HCT116 (cell line): Measurements from ENCODE around the gene ZNF346. TPM values are rescaled to one million over a fixed set of nuclear protein-coding genes. Genes with fewer than 3 reads are reported as not detected.
A peak's percentile ranks its signal among the peaks of the same experiment; 100 is the strongest.

Experiments used
- ATAC-seq: fragments of 200-7000 bp; cut with Tn5 transposase; 2 replicates; pipeline ENCODE4 v1.9.1; 2020; ENCODE audit warnings: mild to moderate bottlenecking, moderate library complexity
- BruUV-seq: library from RNA; stranded (reverse); fragments of 400-500 nt; replicated peaks from 2 replicates; lab custom pipeline; 2021; lab: Mats Ljungman, UMichigan
- CTCF ChIA-PET: fragments of 300-600 bp; sonication (Branson Sonifier 250); formaldehyde crosslinking; loops from one replicate; lab custom pipeline; 2021; ENCODE audit warnings: antibody characterized with exemption; lab: Charles Lee
- POLR2A ChIA-PET: fragments of 300-600, 350-600 bp; sonication (Branson Sonifier 250); formaldehyde crosslinking; loops from one replicate; lab custom pipeline; 2021; ENCODE audit warnings: antibody characterized with exemption; lab: Charles Lee
- RAD21 ChIA-PET, 2 experiments: fragments of 300-600 bp; sonication (Branson Sonifier 250); formaldehyde crosslinking; loops; one replicate each; lab custom pipeline; 2023; ENCODE audit warnings: low total read pairs in 2 of 2; ENCODE audit not compliant: uncharacterized antibody in 2 of 2, unreplicated experiment in 2 of 2, low non-redundant PET in 1 of 2; lab: Charles Lee
- DNase-seq: peaks from one replicate; pipeline ENCODE4 v3.0.0-alpha.2; 2010; ENCODE audit warnings: low read depth, low spot score
- H2AFZ ChIP-seq: fragments of 200-600 bp; shearing (Covaris generic), sonication (generic); 2 replicates; pipeline ENCODE4 v1.6.1; 2017; ENCODE audit warnings: low read depth, mixed run types, mixed read lengths, antibody characterized with exemption, low read length; ENCODE audit not compliant: poor library complexity, severe bottlenecking
- H3K27ac ChIP-seq: 2 replicates; pipeline ENCODE4 v1.5.1; 2012; ENCODE audit warnings: low read depth, low read length
- H3K27me3 ChIP-seq: fragments of 200-600 bp; sonication (generic); 2 replicates; pipeline ENCODE4 v1.6.1; 2016; ENCODE audit warnings: mixed run types, low read length, mixed read lengths; ENCODE audit not compliant: insufficient read depth
- H3K36me3 ChIP-seq, 2 experiments: fragments of 200-500 bp in 1 of 2; fragments of 200-600 bp in 1 of 2; sonication (Bioruptor generic) in 1 of 2; sonication (generic) in 1 of 2; 2 replicates each; pipeline versions ENCODE4 v1.5.1 to v1.6.1; 2014 to 2016; ENCODE audit warnings: low read length in 2 of 2, inconsistent platforms in 1 of 2, mixed read lengths in 1 of 2, mixed run types in 1 of 2; ENCODE audit not compliant: insufficient read depth in 2 of 2, control insufficient read depth in 1 of 2
- H3K4me1 ChIP-seq, 2 experiments: fragments of 200-600 bp in 1 of 2; sonication (generic) in 1 of 2; 2 replicates each; pipeline versions ENCODE4 v1.5.1 to v1.6.1; 2012 to 2017; ENCODE audit warnings: low read length in 2 of 2, inconsistent platforms in 1 of 2, mild to moderate bottlenecking in 1 of 2, mixed read lengths in 1 of 2, mixed run types in 1 of 2, moderate library complexity in 1 of 2; ENCODE audit not compliant: insufficient read depth in 2 of 2, control insufficient read depth in 1 of 2
- H3K4me2 ChIP-seq: fragments of 200-600 bp; sonication (generic); 2 replicates; pipeline ENCODE4 v1.6.1; 2017; ENCODE audit warnings: mixed run types, low read length, mixed read lengths
- H3K4me3 ChIP-seq, 2 experiments: fragments of 200-600 bp in 1 of 2; sonication (generic) in 1 of 2; replicated peaks in 1 of 2; 2 replicates each; pipeline ENCODE4 v1.5.1; 2011 to 2016; ENCODE audit warnings: low read length in 2 of 2, control low read depth in 1 of 2, low read depth in 1 of 2, mild to moderate bottlenecking in 1 of 2, mixed read lengths in 1 of 2, mixed run types in 1 of 2
- H3K79me2 ChIP-seq: fragments of 200-600 bp; sonication (generic); 2 replicates; pipeline ENCODE4 v1.6.1; 2017; ENCODE audit warnings: mild to moderate bottlenecking, mixed run types, low read length, moderate library complexity, mixed read lengths; ENCODE audit not compliant: insufficient read depth
- H3K9ac ChIP-seq: fragments of 200-600 bp; sonication (generic); 2 replicates; pipeline ENCODE4 v1.6.1; 2016; ENCODE audit warnings: low read length, mixed read lengths
- H3K9me2 ChIP-seq: fragments of 200-600 bp; sonication (generic), shearing (Covaris generic); 2 replicates; pipeline ENCODE4 v1.6.1; 2017; ENCODE audit warnings: mixed run types, mild to moderate bottlenecking, moderate library complexity; ENCODE audit not compliant: insufficient read depth
- H3K9me3 ChIP-seq, 2 experiments: fragments of 200-500 bp in 1 of 2; fragments of 200-600 bp in 1 of 2; sonication (Bioruptor generic) in 1 of 2; sonication (generic) in 1 of 2; 2 replicates each; pipeline ENCODE4 v1.6.1; 2014 to 2017; ENCODE audit warnings: low read length in 2 of 2, mixed read lengths in 2 of 2, inconsistent platforms in 1 of 2, low read depth in 1 of 2, mild to moderate bottlenecking in 1 of 2, mixed run types in 1 of 2, moderate library complexity in 1 of 2; ENCODE audit not compliant: control insufficient read depth in 1 of 2, insufficient read depth in 1 of 2
- H4K20me1 ChIP-seq: fragments of 200-600 bp; sonication (generic), shearing (Covaris generic); 2 replicates; pipeline ENCODE4 v1.6.1; 2017; ENCODE audit warnings: mixed run types, mild to moderate bottlenecking, moderate library complexity; ENCODE audit not compliant: insufficient read depth
- ATF3 ChIP-seq: IDR thresholded peaks from 2 replicates; pipeline ENCODE4 v1.6.1; 2012
- CBX3 ChIP-seq: IDR thresholded peaks from 2 replicates; pipeline ENCODE4 v1.6.1; 2012; ENCODE audit warnings: low read depth
- CTCF ChIP-seq, 3 experiments: fragments of 200-600 bp in 1 of 3; sonication (generic) in 1 of 3; IDR thresholded peaks in 2 of 3; conservative IDR thresholded peaks in 1 of 3; 2 replicates each; pipeline ENCODE4 v1.5.1; 2012 to 2017; ENCODE audit warnings: low read depth in 2 of 3, low read length in 2 of 3, antibody characterized with exemption in 1 of 3, borderline replicate concordance in 1 of 3, control low read depth in 1 of 3, mild to moderate bottlenecking in 1 of 3, mixed read lengths in 1 of 3, mixed run types in 1 of 3, moderate library complexity in 1 of 3; ENCODE audit not compliant: insufficient read depth in 1 of 3
- EGR1 ChIP-seq: IDR thresholded peaks from 2 replicates; pipeline ENCODE4 v1.6.1; 2012; ENCODE audit warnings: low read depth
- ELF1 ChIP-seq: IDR thresholded peaks from 2 replicates; pipeline ENCODE4 v1.6.1; 2012; ENCODE audit warnings: low read depth, borderline replicate concordance
- EZH2phosphoT487 ChIP-seq: fragments of 200-600 bp; IDR thresholded peaks from 2 replicates; pipeline ENCODE4 v1.6.1; 2018; ENCODE audit warnings: antibody characterized with exemption, borderline replicate concordance
- FOSL1 ChIP-seq: IDR thresholded peaks from 2 replicates; pipeline ENCODE4 v1.6.1; 2012; ENCODE audit warnings: low read depth
- JUND ChIP-seq: IDR thresholded peaks from 2 replicates; pipeline ENCODE4 v1.6.1; 2012
- MAX ChIP-seq: IDR thresholded peaks from 2 replicates; pipeline ENCODE4 v1.6.1; 2012
- POLR2A ChIP-seq: IDR thresholded peaks from 2 replicates; pipeline ENCODE4 v1.7.0; 2011; ENCODE audit warnings: borderline replicate concordance; ENCODE audit not compliant: insufficient read depth, insufficient read length; ENCODE audit errors: extremely low read depth
- POLR2AphosphoS5 ChIP-seq: IDR thresholded peaks from 2 replicates; pipeline ENCODE4 v1.6.1; 2011; ENCODE audit warnings: mild to moderate bottlenecking, low read depth, low read length, moderate library complexity
- RAD21 ChIP-seq: IDR thresholded peaks from 2 replicates; pipeline ENCODE4 v1.6.1; 2012; ENCODE audit warnings: low read depth, mild to moderate bottlenecking
- REST ChIP-seq: IDR thresholded peaks from 2 replicates; pipeline ENCODE4 v1.6.1; 2012; ENCODE audit warnings: low read depth
- SIN3A ChIP-seq: IDR thresholded peaks from 2 replicates; pipeline ENCODE4 v1.6.1; 2012; ENCODE audit warnings: low read depth
- SRF ChIP-seq: IDR thresholded peaks from 2 replicates; pipeline ENCODE4 v1.6.1; 2012; ENCODE audit warnings: low read depth
- ZBTB33 ChIP-seq: IDR thresholded peaks from 2 replicates; pipeline ENCODE4 v1.6.1; 2011; ENCODE audit warnings: mild to moderate bottlenecking, low read length, moderate library complexity; ENCODE audit not compliant: insufficient replicate concordance; ENCODE audit errors: extremely low read depth
- ZNF274 ChIP-seq: fragments of 200-500 bp; sonication (Bioruptor generic); IDR thresholded peaks from 2 replicates; pipeline ENCODE4 v1.6.1; 2014; ENCODE audit warnings: mild to moderate bottlenecking, low read depth, low read length, inconsistent platforms
- intact Hi-C: fragments of 100-400 bp; cut with micrococcal nuclease; formaldehyde crosslinking; loops from 2 replicates; pipeline ENCODE4 v1.10.0; 2022
- total RNA-seq: library from RNA; stranded (reverse); gene quantifications from one replicate; pipeline ENCODE4 v1.2.1, GENCODE V29; 2021; ENCODE audit not compliant: unreplicated experiment

ZNF346 gene
- total RNA-seq, 1 experiment from 2014 or later = 13.7 TPM

GRCh38 chr5:177071666-177072385 lies 49.3 kb downstream of the ZNF346 start:
- ATAC-seq (peak; percentile 93), DNase-seq (peak; percentile 69)
- ChIA-PET CTCF (interaction anchor here (0.7 to 6.1 kb wide), 10 partner anchors 8 to 411 kb away, joined by 3 to 64 read pairs (median 5); partner anchors contain the start of gene FGFR4), RAD21 (interaction anchor here (0.7 to 1.1 kb wide), 4 partner anchors 40 to 411 kb away, joined by 3 read pairs; no protein-coding TSS in a partner anchor), POLR2A (interaction anchor here (0.8 kb wide), 1 partner anchor 15 kb away, joined by 4 read pairs; the partner anchor contains the start of gene FGFR4)
- H3K9me2 ChIP-seq = no peaks in the 10 kb centered on the region
- H3K9me3 ChIP-seq = no peaks in the 10 kb centered on the region
- no peaks in the 10 kb centered on the region for H3K36me3 ChIP-seq
- no peak overlapping the region for H3K27ac ChIP-seq
- no peaks in the 10 kb centered on the region for H4K20me1 ChIP-seq
- H3K4me1 ChIP-seq = peaks cover 0 to 3% of the 10 kb centered on the region in 2 experiments; a peak in 1 of 4 replicates
- no peaks in the 10 kb centered on the region for H3K27me3 ChIP-seq
- no peak overlapping the region for H3K9ac ChIP-seq
- H3K79me2 ChIP-seq = no peaks in the 10 kb centered on the region
- intact Hi-C loops = loop anchor here (1.0 kb wide), 1 partner anchor 39 kb away; no protein-coding TSS in a partner anchor
- TF ChIP-seq SRF (no peak), POLR2AphosphoS5 (no peak), ZNF274 (no peak), POLR2A (no peak), ATF3 (no peak), JUND (no peak), RAD21 (peak; percentile 78), SIN3A (no peak), REST (no peak), CBX3 (no peak), ELF1 (no peak), CTCF (IDR thresholded peaks at IDR 0.05 in 2 of 3, conservative IDR thresholded peaks at IDR 0.05 in 1 of 3; ENCODE audit: borderline replicate concordance in 1 of 3, insufficient read depth in 1 of 3, low read depth in 2 of 3, low read length in 2 of 3) (peak; percentile 79 to 93 (median 87)), ZBTB33 (no peak), FOSL1 (no peak), MAX (no peak), EZH2phosphoT487 (no peak), EGR1 (no peak)
- no peak overlapping the region for H3K4me2 ChIP-seq
- H3K4me3 ChIP-seq = no peak overlapping the region
- no TSS peak for BruUV-seq
- H2AFZ ChIP-seq = no peak overlapping the region
